Measurements from ENCODE around the gene TNF. TPM values are rescaled to one million over a fixed set of nuclear protein-coding genes. Genes with fewer than 3 reads are reported as not detected.

TNF gene
- total and polyA plus RNA-seq, 2 donors (not counting 3 experiments of a cell fraction or from before 2014, with no cell fraction given) = not detected

DNA sequence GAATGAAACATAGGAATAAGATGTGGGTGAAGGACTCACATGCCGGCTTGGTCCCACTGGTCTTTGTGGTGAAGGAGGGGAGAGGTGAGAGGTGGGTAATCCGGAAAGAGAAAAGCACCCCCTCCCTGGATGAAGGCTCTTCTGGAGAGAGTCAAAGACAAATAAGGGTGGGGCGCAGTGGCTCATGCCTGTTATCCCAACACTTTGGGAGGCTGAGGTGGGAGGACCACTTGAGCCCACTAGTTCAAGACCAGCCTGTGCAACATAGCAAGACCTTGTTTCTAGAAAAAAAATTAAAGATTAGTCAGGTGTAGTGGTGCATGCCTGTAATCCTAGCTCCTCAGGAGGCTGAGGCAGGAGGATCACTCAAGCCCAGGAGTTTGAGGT, 3.7 kb downstream of the TNF start:
- BruUV-seq (replicated peaks) = no TSS peak
- dilution Hi-C loops (cut with MboI; ENCODE audit: extremely low pct_ligation_motif_present, low sequenced_read_pairs) = no loop called here

More for the DNA sequence above, 3.7 kb downstream of the TNF start:
- H3K4me2 ChIP-seq (ENCODE audit: insufficient read depth, low read length) = no peak overlapping the region
- CTCF ChIA-PET = interaction anchor here (17.0 to 32.6 kb wide), 2 partner anchors 16 to 23 kb away, joined by 286 to 1517 read pairs; partner anchors contain the start of genes ATP6V1G2, DDX39B, NCR3 and NFKBIL1
- no peak overlapping the region for H3K27ac ChIP-seq (ENCODE audit: insufficient read depth, low read depth, low read length)
- no peak for TF ChIP-seq FOS (IDR thresholded peaks at IDR 0.05; ENCODE audit: borderline replicate concordance, insufficient read depth, low read length)
- TF ChIP-seq GATA2 (IDR thresholded peaks at IDR 0.05; ENCODE audit: insufficient read depth, insufficient read length, low read depth, low read length) = no peak
- TF ChIP-seq, protein P1, sequence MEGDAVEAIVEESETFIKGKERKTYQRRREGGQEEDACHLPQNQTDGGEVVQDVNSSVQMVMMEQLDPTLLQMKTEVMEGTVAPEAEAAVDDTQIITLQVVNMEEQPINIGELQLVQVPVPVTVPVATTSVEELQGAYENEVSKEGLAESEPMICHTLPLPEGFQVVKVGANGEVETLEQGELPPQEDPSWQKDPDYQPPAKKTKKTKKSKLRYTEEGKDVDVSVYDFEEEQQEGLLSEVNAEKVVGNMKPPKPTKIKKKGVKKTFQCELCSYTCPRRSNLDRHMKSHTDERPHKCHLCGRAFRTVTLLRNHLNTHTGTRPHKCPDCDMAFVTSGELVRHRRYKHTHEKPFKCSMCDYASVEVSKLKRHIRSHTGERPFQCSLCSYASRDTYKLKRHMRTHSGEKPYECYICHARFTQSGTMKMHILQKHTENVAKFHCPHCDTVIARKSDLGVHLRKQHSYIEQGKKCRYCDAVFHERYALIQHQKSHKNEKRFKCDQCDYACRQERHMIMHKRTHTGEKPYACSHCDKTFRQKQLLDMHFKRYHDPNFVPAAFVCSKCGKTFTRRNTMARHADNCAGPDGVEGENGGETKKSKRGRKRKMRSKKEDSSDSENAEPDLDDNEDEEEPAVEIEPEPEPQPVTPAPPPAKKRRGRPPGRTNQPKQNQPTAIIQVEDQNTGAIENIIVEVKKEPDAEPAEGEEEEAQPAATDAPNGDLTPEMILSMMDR (IDR thresholded peaks at IDR 0.05; ENCODE audit: extremely low read depth in 1 of 2, insufficient read depth in 1 of 2, low read depth in 1 of 2, low read length in 2 of 2) = no peak
- TF ChIP-seq POLR2AphosphoS5 (IDR thresholded peaks at IDR 0.05; ENCODE audit: insufficient read depth, low read depth, low read length) = no peak
- no peak for TF ChIP-seq EZH2 (IDR thresholded peaks at IDR 0.05; ENCODE audit: borderline replicate concordance, low read depth, low read length, severe bottlenecking)
- TF ChIP-seq, protein P2, sequence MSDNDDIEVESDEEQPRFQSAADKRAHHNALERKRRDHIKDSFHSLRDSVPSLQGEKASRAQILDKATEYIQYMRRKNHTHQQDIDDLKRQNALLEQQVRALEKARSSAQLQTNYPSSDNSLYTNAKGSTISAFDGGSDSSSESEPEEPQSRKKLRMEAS (IDR thresholded peaks at IDR 0.05; ENCODE audit: insufficient read depth, insufficient read length) = no peak
- TF ChIP-seq MYC (IDR thresholded peaks at IDR 0.05; ENCODE audit: low read depth, low read length) = no peak
- no peak for TF ChIP-seq JUN (IDR thresholded peaks at IDR 0.05; ENCODE audit: borderline replicate concordance, insufficient read depth, insufficient read length, low read depth)
- no peak for TF ChIP-seq POLR2A (IDR thresholded peaks at IDR 0.05; ENCODE audit: low read depth, low read length)
- peaks cover 16% of the 10 kb centered on the region for H3K4me1 ChIP-seq (ENCODE audit: control insufficient read depth, extremely low read depth, insufficient read depth, low read length)
- H3K9me1 ChIP-seq (replicated peaks; ENCODE audit: control insufficient read depth, extremely low read depth, insufficient read depth, low read length) = no peaks in the 10 kb centered on the region
- no peak overlapping the region for H2AFZ ChIP-seq (ENCODE audit: low read depth, low read length)
- no peaks in the 10 kb centered on the region for H3K27me3 ChIP-seq (ENCODE audit: control insufficient read depth in 2 of 2, insufficient read depth in 2 of 2, low read length in 2 of 2)
- H3K9ac ChIP-seq (replicated peaks; ENCODE audit: extremely low read depth, insufficient read depth, low read length) = no peak overlapping the region
- H3K9me3 ChIP-seq (replicated peaks; ENCODE audit: control insufficient read depth, insufficient read depth, low read length) = no peaks in the 10 kb centered on the region
- H4K20me1 ChIP-seq (replicated peaks; ENCODE audit: control insufficient read depth, extremely low read depth, insufficient read depth, low read length) = no peaks in the 10 kb centered on the region
- no peaks in the 10 kb centered on the region for H3K36me3 ChIP-seq (ENCODE audit: control insufficient read depth in 2 of 2, extremely low read depth in 1 of 2, insufficient read depth in 2 of 2, low read length in 2 of 2)
- FAIRE-seq = no peak
- intact Hi-C loops (cut with micrococcal nuclease) = no loop called here
- no peak for DNase-seq (ENCODE audit: low read depth, low spot score)
- POLR2A ChIA-PET = no interaction called here
- peaks cover 10% of the 10 kb centered on the region for H3K79me2 ChIP-seq (ENCODE audit: control insufficient read depth, insufficient read depth, low read length)
- H3K4me3 ChIP-seq (replicated peaks in 1 of 3; ENCODE audit: insufficient read depth in 1 of 3, low read depth in 1 of 3, low read length in 3 of 3) = no peak overlapping the region

All from endothelial cell of umbilical vein (primary cell).